Naive thymus-derived CD4-positive, alpha-beta T cell (primary cell): ENCODE results near the gene EPM2A. TPM values are rescaled to one million over a fixed set of nuclear protein-coding genes. Genes with fewer than 3 reads are reported as not detected.

ENCODE experiments used
- ATAC-seq: fragments of 150-1000 bp; cut with Tn5 transposase; 2 replicates; pipeline ENCODE4 v1.10.0; 2021; ENCODE audit warnings: mild to moderate bottlenecking, moderate library complexity
- CTCF ChIA-PET: fragments of 350-600 bp; sonication (Branson Sonifier 250); formaldehyde crosslinking; loops from one replicate; lab custom pipeline; 2021; ENCODE audit warnings: antibody characterized with exemption; lab: Charles Lee
- POLR2A ChIA-PET: fragments of 350-600 bp; sonication (Branson Sonifier 250); formaldehyde crosslinking; loops from one replicate; lab custom pipeline; 2021; ENCODE audit warnings: antibody characterized with exemption, inconsistent platforms; lab: Charles Lee
- DNase-seq, 9 donors: peaks; one replicate each; pipeline versions ENCODE4 v3.0.0 to v3.0.0-alpha.2; 2020 to 2022; ENCODE audit warnings: mixed read lengths in 1 of 9
- H3K27ac ChIP-seq: one replicate; pipeline ENCODE4 v1.7.0; 2013; ENCODE audit warnings: mild to moderate bottlenecking, low read depth, low read length, moderate library complexity
- H3K27me3 ChIP-seq, 2 donors: one replicate each; pipeline ENCODE4 v1.7.0; 2013; ENCODE audit warnings: low read length in 2 of 2, mild to moderate bottlenecking in 2 of 2, moderate library complexity in 2 of 2; ENCODE audit not compliant: control insufficient read depth in 2 of 2, insufficient read depth in 2 of 2
- H3K36me3 ChIP-seq, 3 experiments: 1 replicate in 2 of 3; 2 replicates in 1 of 3; pipeline ENCODE4 v1.7.0; 2013; ENCODE audit warnings: low read length in 3 of 3, mild to moderate bottlenecking in 3 of 3, moderate library complexity in 1 of 3; ENCODE audit not compliant: insufficient read depth in 3 of 3, control insufficient read depth in 2 of 3
- H3K4me1 ChIP-seq, 2 donors: one replicate each; pipeline ENCODE4 v1.7.0; 2013; ENCODE audit warnings: low read length in 2 of 2, mild to moderate bottlenecking in 2 of 2, moderate library complexity in 1 of 2; ENCODE audit not compliant: control insufficient read depth in 2 of 2, insufficient read depth in 2 of 2
- H3K4me3 ChIP-seq: 2 replicates; pipeline ENCODE4 v1.7.0; 2013; ENCODE audit warnings: mild to moderate bottlenecking, low read length
- H3K9me3 ChIP-seq, 3 experiments: 1 replicate in 2 of 3; 2 replicates in 1 of 3; pipeline ENCODE4 v1.7.0; 2013; ENCODE audit warnings: low read length in 3 of 3; ENCODE audit not compliant: control insufficient read depth in 2 of 3
- H3K27ac Mint-ChIP-seq, 9 donors: one replicate each; pipeline ENCODE4 v1.8.0; 2020 to 2022; ENCODE audit warnings: mixed read lengths in 9 of 9, mild to moderate bottlenecking in 8 of 9, moderate library complexity in 5 of 9, inconsistent platforms in 2 of 9
- H3K27me3 Mint-ChIP-seq, 5 donors: one replicate each; pipeline ENCODE4 v1.8.0; 2021 to 2022; ENCODE audit warnings: mixed read lengths in 5 of 5, mild to moderate bottlenecking in 1 of 5
- H3K36me3 Mint-ChIP-seq, 5 donors: one replicate each; pipeline ENCODE4 v1.8.0; 2020 to 2022; ENCODE audit warnings: mixed read lengths in 5 of 5, mild to moderate bottlenecking in 3 of 5, inconsistent platforms in 1 of 5
- H3K4me1 Mint-ChIP-seq, 7 donors: one replicate each; pipeline ENCODE4 v1.8.0; 2020 to 2022; ENCODE audit warnings: mixed read lengths in 7 of 7, mild to moderate bottlenecking in 3 of 7, inconsistent platforms in 1 of 7
- H3K4me3 Mint-ChIP-seq, 10 donors: one replicate each; pipeline ENCODE4 v1.8.0; 2020 to 2022; ENCODE audit warnings: mild to moderate bottlenecking in 10 of 10, mixed read lengths in 10 of 10, moderate library complexity in 6 of 10, inconsistent platforms in 2 of 10
- H3K9me3 Mint-ChIP-seq, 11 donors: one replicate each; pipeline ENCODE4 v1.8.0; 2020 to 2022; ENCODE audit warnings: mixed read lengths in 11 of 11, mild to moderate bottlenecking in 4 of 11, inconsistent platforms in 1 of 11, moderate library complexity in 1 of 11
- intact Hi-C, 2 donors: fragments of 100-400 bp; cut with micrococcal nuclease; formaldehyde crosslinking; loops; one replicate each; pipeline ENCODE4 v1.15.1; 2023
- polyA plus RNA-seq, 2 donors: library from polyadenylated mRNA; unstranded; fragments of 300-500 nt; fragmentation: Illumina TruSeq; gene quantifications; one replicate each; pipeline ENCODE4 v1.2.3, GENCODE V29; 2021
- total RNA-seq, 6 experiments: library from RNA in 5 of 6; stranded (reverse) in 5 of 6; gene quantifications; 1 replicate in 5 of 6; 2 replicates in 1 of 6; pipeline ENCODE4 v1.2.3 and lab custom pipeline; 2021 to 2026

The EPM2A gene
- total and polyA plus RNA-seq, 7 experiments from 2014 or later: 3.7 to 18.0 (median 11.6) TPM

DNA sequence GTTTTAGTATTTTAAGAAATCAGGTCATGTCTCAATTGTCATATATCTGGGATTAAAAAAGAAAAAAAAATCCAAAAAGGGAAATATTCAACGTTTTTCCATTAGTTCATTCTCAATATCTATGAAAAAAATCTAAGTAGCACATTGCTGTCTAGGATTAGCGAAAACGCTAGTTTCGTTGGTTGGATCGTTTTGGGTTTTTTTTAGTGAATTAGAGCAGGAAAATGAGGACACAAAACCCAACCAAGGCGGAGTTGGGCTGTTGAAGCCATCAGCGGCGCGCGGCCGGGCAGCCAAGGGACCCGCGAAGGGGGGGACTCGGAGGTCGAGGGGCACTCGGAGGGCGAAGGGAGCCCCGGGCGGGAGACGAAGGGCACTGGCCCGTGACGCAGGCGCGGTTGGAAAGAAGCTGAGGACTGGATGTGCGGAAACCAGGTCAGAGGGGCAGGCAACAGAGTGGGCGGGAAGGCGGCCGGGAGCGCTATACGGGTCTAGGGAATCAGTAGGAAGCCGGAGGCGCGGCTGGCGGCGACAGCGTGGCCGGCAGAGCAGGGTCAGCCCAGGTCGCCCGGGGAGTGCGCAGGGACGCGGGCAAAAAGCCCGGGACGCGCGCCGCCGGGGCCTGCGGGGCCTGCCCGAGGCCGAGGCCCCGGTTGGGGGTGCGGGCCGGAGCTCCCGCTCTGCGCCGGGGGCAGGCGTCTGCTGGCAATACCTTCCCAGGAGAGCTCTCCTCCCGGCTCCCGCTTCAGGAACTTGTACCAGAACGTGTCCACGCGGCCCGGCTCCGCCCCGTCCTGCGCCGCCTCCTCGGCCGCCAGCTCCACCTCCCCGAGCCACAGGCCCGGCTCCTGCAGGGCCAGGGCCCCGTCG is 599 bp downstream of the EPM2A start:
- Mint-ChIP-seq H3K27me3 (no peaks in the 10 kb centered on the region), H3K9me3 (peaks cover 0 to 9% (median 3%) of the 10 kb centered on the region in 11 donors), H3K27ac (peak overlapping the region; percentile 90 to 99 (median 97)), H3K4me1 (peaks cover 0 to 29% (median 9%) of the 10 kb centered on the region in 7 donors), H3K36me3 (peaks cover 6 to 11% (median 9%) of the 10 kb centered on the region in 5 donors), H3K4me3 (peak overlapping the region; percentile 87 to 100 (median 98))
- no peaks in the 10 kb centered on the region for H3K9me3 ChIP-seq
- peak; percentile 79 for ATAC-seq
- peak; percentile 50 to 78 (median 64) for DNase-seq
- intact Hi-C loops: loop anchor here (1.0 to 10.0 kb wide), 11 partner anchors 30 to 1670 kb away; partner anchors contain the start of genes FBXO30 (in 2 of the 2), SHPRH (in 2 of the 2), SF3B5 (in 1 of the 2) and STXBP5 (in 1 of the 2)
- peak overlapping the region; percentile 92 for H3K27ac ChIP-seq
- CTCF ChIA-PET: interaction anchor here (0.7 to 1.0 kb wide), 2 partner anchors 80 to 234 kb away, joined by 3 read pairs; partner anchors contain the start of gene FBXO30
- H3K4me1 ChIP-seq: peaks cover 0 to 5% of the 10 kb centered on the region in 2 donors
- peak overlapping the region; percentile 65 for H3K4me3 ChIP-seq
- H3K36me3 ChIP-seq: no peaks in the 10 kb centered on the region
- POLR2A ChIA-PET: interaction anchor here (1.3 to 4.5 kb wide), 4 partner anchors 13 to 230 kb away, joined by 4 to 46 read pairs (median 18); partner anchors contain the start of genes FBXO30 and SHPRH
- no peaks in the 10 kb centered on the region for H3K27me3 ChIP-seq

DNA sequence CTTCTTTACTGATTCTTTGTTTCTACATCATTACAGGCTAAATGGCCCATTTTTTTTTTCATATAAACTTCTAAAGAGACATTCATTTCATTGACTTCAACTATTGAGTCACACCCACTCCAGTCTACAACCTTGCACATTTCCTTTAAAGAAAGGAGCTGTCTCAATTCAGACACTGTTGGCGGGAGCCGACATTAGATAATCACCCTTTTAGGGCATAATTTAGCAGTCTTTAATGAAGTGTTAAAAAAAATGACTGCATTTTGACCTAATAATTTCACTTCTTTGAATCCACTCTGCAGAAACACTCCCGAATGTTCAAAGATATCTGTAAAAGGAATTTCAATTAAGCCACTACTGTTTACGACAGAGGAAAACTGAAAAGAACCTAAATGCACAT is 1.5 kb downstream of the EPM2A start:
- H3K4me1 ChIP-seq: peaks cover 0 to 5% of the 10 kb centered on the region in 2 donors
- Mint-ChIP-seq H3K4me1 (peaks cover 0 to 29% (median 9%) of the 10 kb centered on the region in 7 donors), H3K9me3 (peaks cover 0 to 10% (median 4%) of the 10 kb centered on the region in 11 donors), H3K27me3 (no peaks in the 10 kb centered on the region), H3K36me3 (peaks cover 10 to 14% (median 11%) of the 10 kb centered on the region in 5 donors), H3K27ac (peak overlapping the region in 5 of 9 donors; percentile 59 to 99 (median 98)), H3K4me3 (peak overlapping the region in 9 of 10 donors; percentile 51 to 100 (median 98))
- peak overlapping the region; percentile 6 for H3K27ac ChIP-seq
- H3K9me3 ChIP-seq: peaks cover 0 to 5% (median 0%) of the 10 kb centered on the region in 3 experiments
- H3K27me3 ChIP-seq: no peaks in the 10 kb centered on the region
- ChIA-PET POLR2A (interaction anchor here (0.6 to 4.5 kb wide), 2 partner anchors 81 to 231 kb away, joined by 6 to 46 read pairs; partner anchors contain the start of genes FBXO30 and SHPRH), CTCF (interaction anchor here (0.7 kb wide), 1 partner anchor 235 kb away, joined by 3 read pairs; no protein-coding TSS in a partner anchor)
- intact Hi-C loops: loop anchor here (1.0 to 10.0 kb wide), 8 partner anchors 29 to 1669 kb away; partner anchors contain the start of genes SF3B5 (in 1 of the 2) and STXBP5 (in 1 of the 2)
- ATAC-seq: no peak
- peak in 1 of 9 donors; percentile 5 for DNase-seq
- no peak overlapping the region for H3K4me3 ChIP-seq
- no peaks in the 10 kb centered on the region for H3K36me3 ChIP-seq

DNA sequence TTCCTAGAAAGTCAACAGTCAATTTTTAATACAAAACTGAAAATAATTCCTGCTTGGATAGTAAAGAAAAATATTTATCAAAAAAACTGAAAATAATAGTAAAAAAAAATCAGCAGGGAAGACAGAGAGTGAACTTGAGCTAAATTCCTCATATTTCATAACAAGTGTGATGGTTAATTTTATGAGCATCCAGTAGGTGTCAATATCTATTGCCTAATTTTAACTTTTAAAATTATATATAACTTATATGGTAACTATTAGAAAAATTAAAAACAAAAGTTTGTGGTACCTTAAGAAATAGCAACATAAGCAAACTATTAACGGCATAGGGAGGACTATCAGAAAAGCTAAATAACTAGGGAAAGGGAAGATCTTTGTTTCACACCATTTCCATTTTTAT is 2.1 kb downstream of the EPM2A start:
- Histone ChIP-seq H3K4me1 (peaks cover 0 to 5% of the 10 kb centered on the region in 2 donors), H3K36me3 (no peaks in the 10 kb centered on the region), H3K27ac (no peak overlapping the region), H3K27me3 (no peaks in the 10 kb centered on the region), H3K4me3 (no peak overlapping the region), H3K9me3 (peaks cover 0 to 7% (median 0%) of the 10 kb centered on the region in 3 experiments)
- Mint-ChIP-seq H3K4me3 (peak overlapping the region in 1 of 10 donors; percentile 42), H3K27ac (no peak overlapping the region), H3K27me3 (no peaks in the 10 kb centered on the region), H3K4me1 (peaks cover 0 to 29% (median 9%) of the 10 kb centered on the region in 7 donors), H3K36me3 (peaks cover 8 to 19% (median 14%) of the 10 kb centered on the region in 5 donors), H3K9me3 (peaks cover 0 to 14% (median 6%) of the 10 kb centered on the region in 11 donors)
- intact Hi-C loops: loop anchor here (5.0 to 10.0 kb wide), 6 partner anchors 152 to 1668 kb away; partner anchors contain the start of gene STXBP5 (in 1 of the 2)
- DNase-seq: no peak
- POLR2A ChIA-PET: interaction anchor here (0.6 to 4.5 kb wide), 3 partner anchors 82 to 231 kb away, joined by 3 to 46 read pairs (median 6); partner anchors contain the start of genes FBXO30 and SHPRH
- ATAC-seq: no peak
- CTCF ChIA-PET: no interaction called here

DNA sequence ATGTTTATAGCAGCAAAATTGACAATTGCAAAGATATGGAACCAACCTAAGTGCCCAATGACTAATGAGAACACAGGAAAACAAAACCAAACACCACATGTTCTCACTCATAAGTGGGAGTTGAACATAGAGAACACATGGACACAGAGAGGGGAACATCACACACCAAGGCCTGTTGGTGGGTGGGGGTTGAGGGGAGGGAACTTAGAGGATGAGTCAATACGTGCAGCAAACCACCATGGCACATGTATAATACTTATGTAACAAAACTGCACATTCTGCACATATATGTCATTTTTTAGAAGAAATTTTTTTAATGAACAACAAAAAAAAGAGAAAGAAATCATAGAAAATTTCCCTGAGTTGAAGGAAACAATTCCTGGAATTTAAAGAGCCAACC is 3.9 kb downstream of the EPM2A start:
- Histone ChIP-seq H3K4me1 (peaks cover 0 to 5% of the 10 kb centered on the region in 2 donors), H3K4me3 (no peak overlapping the region), H3K27me3 (no peaks in the 10 kb centered on the region), H3K36me3 (no peaks in the 10 kb centered on the region), H3K9me3 (peaks cover 0 to 7% (median 0%) of the 10 kb centered on the region in 3 experiments), H3K27ac (no peak overlapping the region)
- DNase-seq (no peak), ATAC-seq (no peak)
- POLR2A ChIA-PET: no interaction called here
- H3K4me1 Mint-ChIP-seq: peaks cover 2 to 21% (median 6%) of the 10 kb centered on the region in 7 donors
- H3K9me3 Mint-ChIP-seq: peaks cover 0 to 18% (median 6%) of the 10 kb centered on the region in 11 donors
- H3K36me3 Mint-ChIP-seq: peaks cover 8 to 24% (median 19%) of the 10 kb centered on the region in 5 donors
- no peak overlapping the region for H3K4me3 Mint-ChIP-seq
- H3K27ac Mint-ChIP-seq: peak overlapping the region in 2 of 9 donors; percentile 20 to 59
- intact Hi-C loops: loop anchor here (5.0 to 10.0 kb wide), 6 partner anchors 153 to 1667 kb away; partner anchors contain the start of gene STXBP5 (in 1 of the 2)
- H3K27me3 Mint-ChIP-seq: no peaks in the 10 kb centered on the region
- CTCF ChIA-PET: no interaction called here

DNA sequence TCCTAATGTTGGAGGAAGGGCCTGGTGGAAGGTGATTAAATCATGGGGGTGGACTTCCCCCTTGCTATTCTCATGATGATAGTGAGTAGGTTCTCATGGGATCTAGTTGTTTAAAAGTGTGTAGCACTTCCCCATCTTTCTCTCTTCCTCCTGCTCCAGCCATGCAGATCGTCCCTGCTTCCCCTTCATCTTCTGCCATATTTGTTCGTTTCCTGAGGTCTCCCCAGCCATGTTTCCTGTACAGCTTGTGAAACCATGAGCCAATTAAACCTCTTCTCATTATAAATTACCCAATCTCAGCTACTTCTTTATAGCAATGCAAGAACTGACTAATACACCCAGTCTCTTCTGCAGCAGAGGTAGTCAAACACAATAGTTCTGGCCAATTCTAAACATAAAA is 5.4 kb downstream of the EPM2A start:
- intact Hi-C loops: loop anchor here (5.0 to 10.0 kb wide), 6 partner anchors 155 to 1665 kb away; partner anchors contain the start of gene STXBP5 (in 1 of the 2)
- peaks cover 0 to 18% (median 8%) of the 10 kb centered on the region in 7 donors for H3K4me1 Mint-ChIP-seq
- ATAC-seq (no peak), DNase-seq (no peak)
- Histone ChIP-seq H3K4me1 (peaks cover 0 to 5% of the 10 kb centered on the region in 2 donors), H3K9me3 (peaks cover 0 to 7% (median 0%) of the 10 kb centered on the region in 3 experiments), H3K4me3 (no peak overlapping the region), H3K27ac (no peak overlapping the region), H3K27me3 (no peaks in the 10 kb centered on the region), H3K36me3 (no peaks in the 10 kb centered on the region)
- ChIA-PET POLR2A (no interaction called here), CTCF (no interaction called here)
- H3K9me3 Mint-ChIP-seq: peaks cover 0 to 22% (median 8%) of the 10 kb centered on the region in 11 donors
- no peak overlapping the region for H3K4me3 Mint-ChIP-seq
- peaks cover 10 to 24% (median 19%) of the 10 kb centered on the region in 5 donors for H3K36me3 Mint-ChIP-seq
- H3K27ac Mint-ChIP-seq: peak overlapping the region in 1 of 9 donors; percentile 26
- no peaks in the 10 kb centered on the region for H3K27me3 Mint-ChIP-seq
